Measurements from ENCODE around the gene RAB40C.

Gene RAB40C

GRCh38 chr16:589658-590187, at the start of gene RAB40C:
Gene RAB40C, plus strand, starts transcription at chr16:590066. Its CDS starts 226 bp downstream, at chr16:590292.
- peak; percentile 100 for DNase-seq

- DNase-seq = no peak
These were observed 49.1 kb upstream of the RAB40C start for GRCh38 chr16:540645-541340.

- no peak for DNase-seq
These were observed 46.3 kb upstream of the RAB40C start for GRCh38 chr16:543301-544164.

GRCh38 chr16:544517-544916, 45.3 kb upstream of the RAB40C start:
- DNase-seq = no peak

GRCh38 chr16:546909-547770, 42.7 kb upstream of the RAB40C start:
- DNase-seq = peak; percentile 39

- no peak for DNase-seq
These were observed 41.3 kb upstream of the RAB40C start for GRCh38 chr16:548586-548985.

GRCh38 chr16:549544-550263, 40.2 kb upstream of the RAB40C start:
- no peak for DNase-seq

GRCh38 chr16:551210-551609, 38.7 kb upstream of the RAB40C start:
- DNase-seq = no peak

GRCh38 chr16:552171-552570, 37.7 kb upstream of the RAB40C start:
- no peak for DNase-seq

- no peak for DNase-seq
These were observed 36.1 kb upstream of the RAB40C start for GRCh38 chr16:553601-554296.

- no peak for DNase-seq
These were observed 35.6 kb upstream of the RAB40C start for GRCh38 chr16:554297-554621.

GRCh38 chr16:554640-555365, 35.1 kb upstream of the RAB40C start:
- DNase-seq = no peak

- no peak for DNase-seq
These were observed 34.1 kb upstream of the RAB40C start for GRCh38 chr16:555528-556473.

- no peak for DNase-seq
These were observed 33.2 kb upstream of the RAB40C start for GRCh38 chr16:556474-557173.

GRCh38 chr16:557463-558297, 32.2 kb upstream of the RAB40C start:
- DNase-seq = no peak

GRCh38 chr16:558298-559020, 31.4 kb upstream of the RAB40C start:
- no peak for DNase-seq

GRCh38 chr16:559021-559380, 30.9 kb upstream of the RAB40C start:
- DNase-seq = no peak

All from activated gamma-delta T cell treated with Interleukin-2 at 50 U/mL for 16 hours (primary cell).